Karpas-422 (cell line): ENCODE measurements around the gene RABGAP1L. TPM values are rescaled to one million over a fixed set of nuclear protein-coding genes. Genes with fewer than 3 reads are reported as not detected.

Source experiments
- DNase-seq: peaks from one replicate; pipeline ENCODE4 v3.0.0-alpha.2; 2015
- H2AFZ ChIP-seq: fragments of 200-600 bp; sonication (generic); 2 replicates; pipeline ENCODE4 v1.6.1; 2014; ENCODE audit warnings: antibody characterized with exemption, low read length, mixed read lengths
- H3K27ac ChIP-seq: fragments of 200-600 bp; sonication (generic); 2 replicates; pipeline ENCODE4 v1.5.1; 2014; ENCODE audit warnings: mild to moderate bottlenecking, low read length, moderate library complexity
- H3K27me3 ChIP-seq: fragments of 200-600 bp; sonication (generic); 2 replicates; pipeline ENCODE4 v1.6.1; 2014; ENCODE audit warnings: low read length, mixed read lengths
- H3K36me3 ChIP-seq: fragments of 200-600 bp; sonication (generic); 2 replicates; pipeline ENCODE4 v1.6.1; 2014; ENCODE audit warnings: low read length, mixed read lengths; ENCODE audit not compliant: insufficient read depth
- H3K4me1 ChIP-seq: fragments of 200-600 bp; sonication (generic); 2 replicates; pipeline ENCODE4 v1.6.1; 2014; ENCODE audit warnings: mild to moderate bottlenecking, low read length, mixed read lengths
- H3K4me2 ChIP-seq: fragments of 200-600 bp; sonication (generic); 2 replicates; pipeline ENCODE4 v1.6.1; 2014; ENCODE audit warnings: low read length, low read depth, mild to moderate bottlenecking; ENCODE audit not compliant: poor library complexity, severe bottlenecking
- H3K4me3 ChIP-seq: fragments of 200-600 bp; sonication (generic); 2 replicates; pipeline ENCODE4 v1.5.1; 2014; ENCODE audit warnings: mild to moderate bottlenecking, antibody characterized with exemption, low read length, mixed read lengths
- H3K79me2 ChIP-seq: fragments of 200-600 bp; sonication (generic); 2 replicates; pipeline ENCODE4 v1.6.1; 2014; ENCODE audit warnings: mild to moderate bottlenecking, low read length, mixed read lengths
- H3K9ac ChIP-seq: fragments of 200-600 bp; sonication (generic); 2 replicates; pipeline ENCODE4 v1.6.0; 2014; ENCODE audit warnings: low read length
- H3K9me2 ChIP-seq: fragments of 200-600 bp; sonication (generic), shearing (Covaris generic); replicated peaks from 2 replicates; pipeline ENCODE4 v1.6.0; 2014; ENCODE audit warnings: mild to moderate bottlenecking, low read length, moderate library complexity; ENCODE audit not compliant: insufficient read depth
- H3K9me3 ChIP-seq: fragments of 300-700, 200-600 bp; sonication (generic); 2 replicates; pipeline ENCODE4 v1.6.1; 2014; ENCODE audit warnings: low read length, mixed read lengths
- H4K20me1 ChIP-seq: fragments of 200-600 bp; sonication (generic); 2 replicates; pipeline ENCODE4 v1.6.1; 2014; ENCODE audit warnings: mild to moderate bottlenecking, antibody characterized with exemption, low read length, low read depth; ENCODE audit not compliant: insufficient read depth
- total RNA-seq: library from RNA; depleted of rRNA; stranded (reverse); fragments of >200 nt; shearing (Covaris generic); gene quantifications from 2 replicates; pipeline ENCODE4 v1.2.3, GENCODE V29; 2014; ENCODE audit warnings: low replicate concordance

RABGAP1L gene
- total RNA-seq, 1 experiment from 2014 or later, result 28.9 TPM

- Histone ChIP-seq H3K4me1 (peaks cover 9% of the 10 kb centered on the region), H3K9ac (no peak overlapping the region), H3K79me2 (no peaks in the 10 kb centered on the region), H3K27me3 (no peaks in the 10 kb centered on the region), H3K4me3 (no peak overlapping the region), H3K9me2 (no peaks in the 10 kb centered on the region), H3K36me3 (no peaks in the 10 kb centered on the region), H3K9me3 (no peaks in the 10 kb centered on the region), H3K27ac (no peak overlapping the region), H4K20me1 (no peaks in the 10 kb centered on the region), H2AFZ (no peak overlapping the region), H3K4me2 (no peak overlapping the region)
- no peak for DNase-seq
These were observed 757.5 kb downstream of the RABGAP1L start for GRCh38 chr1:174916846-174917245.

DNA sequence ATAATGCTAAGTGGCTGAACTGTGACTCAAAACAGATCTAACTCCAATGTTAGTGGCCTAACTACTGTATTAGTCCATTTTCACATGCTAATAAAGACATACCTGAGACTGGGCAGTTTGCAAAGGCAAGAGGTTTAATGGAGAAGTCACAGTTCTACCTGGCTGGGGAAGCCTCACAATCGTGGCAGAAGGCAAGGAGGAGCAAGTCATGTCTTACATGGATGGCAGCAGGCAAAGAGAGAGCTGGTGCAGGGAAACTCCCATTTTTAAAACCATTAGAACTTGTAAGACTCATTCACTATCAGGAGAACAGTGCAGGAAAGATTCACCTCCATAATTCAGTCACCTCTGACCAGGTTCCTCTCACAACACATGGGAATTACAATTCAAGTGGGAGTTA, 760.8 kb downstream of the RABGAP1L start:
- Histone ChIP-seq H3K36me3 (no peaks in the 10 kb centered on the region), H3K9me3 (no peaks in the 10 kb centered on the region), H2AFZ (no peak overlapping the region), H3K4me2 (no peak overlapping the region), H3K4me3 (no peak overlapping the region), H3K27me3 (no peaks in the 10 kb centered on the region), H3K4me1 (peaks cover 37% of the 10 kb centered on the region), H3K9me2 (no peaks in the 10 kb centered on the region), H3K27ac (no peak overlapping the region), H3K9ac (no peak overlapping the region), H4K20me1 (no peaks in the 10 kb centered on the region), H3K79me2 (no peaks in the 10 kb centered on the region)
- DNase-seq, result peak; percentile 20

DNA sequence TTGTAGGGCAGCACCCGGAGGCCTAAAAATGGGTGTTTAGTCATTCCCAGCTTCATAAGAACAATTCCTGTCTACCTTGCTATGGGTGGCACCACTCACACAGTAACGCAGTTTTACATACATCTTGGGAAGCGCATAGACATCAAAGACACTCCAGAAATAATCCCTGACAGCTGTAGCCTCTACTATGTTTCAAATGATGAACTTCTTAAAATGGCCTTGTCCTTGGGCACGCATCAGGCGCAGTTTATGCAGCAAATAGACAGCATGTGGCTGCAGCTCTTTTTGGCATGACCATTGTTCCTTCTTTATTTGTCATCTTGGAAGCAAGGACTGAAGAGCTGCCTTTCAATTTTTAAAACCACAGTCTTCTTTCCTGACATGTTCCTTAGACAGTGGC, 762.8 kb downstream of the RABGAP1L start:
- H3K4me2 ChIP-seq, result peak overlapping the region; percentile 56
- H4K20me1 ChIP-seq, result no peaks in the 10 kb centered on the region
- no peak overlapping the region for H3K4me3 ChIP-seq
- H3K9me3 ChIP-seq, result no peaks in the 10 kb centered on the region
- H3K36me3 ChIP-seq, result no peaks in the 10 kb centered on the region
- H3K79me2 ChIP-seq, result no peaks in the 10 kb centered on the region
- no peak overlapping the region for H3K9ac ChIP-seq
- no peak overlapping the region for H2AFZ ChIP-seq
- H3K9me2 ChIP-seq, result no peaks in the 10 kb centered on the region
- no peaks in the 10 kb centered on the region for H3K27me3 ChIP-seq
- DNase-seq, result peak; percentile 35
- peaks cover 35% of the 10 kb centered on the region for H3K4me1 ChIP-seq
- H3K27ac ChIP-seq, result peak overlapping the region; percentile 66

DNA sequence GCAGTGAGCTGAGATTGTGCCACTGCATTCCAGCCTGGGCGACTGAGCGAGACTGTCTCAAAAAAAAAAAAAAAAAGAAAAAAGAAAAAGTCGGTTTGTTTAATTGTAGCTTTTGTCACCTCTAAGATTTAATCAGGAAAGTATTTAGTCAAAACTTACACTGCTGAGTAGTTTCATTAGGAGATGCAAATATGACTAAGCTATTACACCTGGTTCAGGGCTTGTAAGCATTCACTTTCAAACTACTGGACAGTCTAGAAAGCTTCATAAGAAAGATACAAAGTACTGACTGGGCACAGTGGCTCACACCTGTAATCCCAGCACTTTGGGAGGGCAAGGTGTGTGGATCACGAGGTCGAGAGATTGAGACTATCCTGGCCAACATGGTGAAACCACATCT, 764.5 kb downstream of the RABGAP1L start:
- H3K79me2 ChIP-seq, result no peaks in the 10 kb centered on the region
- no peak overlapping the region for H3K4me3 ChIP-seq
- peak overlapping the region; percentile 66; the same call in 1 of the 2 replicates for H3K27ac ChIP-seq
- DNase-seq, result peak; percentile 39
- H2AFZ ChIP-seq, result no peak overlapping the region
- H3K4me2 ChIP-seq, result no peak overlapping the region
- H3K36me3 ChIP-seq, result no peaks in the 10 kb centered on the region
- H4K20me1 ChIP-seq, result no peaks in the 10 kb centered on the region
- peaks cover 47% of the 10 kb centered on the region for H3K4me1 ChIP-seq
- no peak overlapping the region for H3K9ac ChIP-seq
- H3K27me3 ChIP-seq, result no peaks in the 10 kb centered on the region
- no peaks in the 10 kb centered on the region for H3K9me3 ChIP-seq
- H3K9me2 ChIP-seq, result no peaks in the 10 kb centered on the region

- Histone ChIP-seq H3K27me3 (no peaks in the 10 kb centered on the region), H2AFZ (no peak overlapping the region), H3K9ac (no peak overlapping the region), H3K36me3 (no peaks in the 10 kb centered on the region), H4K20me1 (no peaks in the 10 kb centered on the region), H3K4me1 (peaks cover 26% of the 10 kb centered on the region), H3K4me2 (no peak overlapping the region), H3K27ac (peak overlapping the region; percentile 59; the same call in 1 of the 2 replicates), H3K9me3 (no peaks in the 10 kb centered on the region), H3K4me3 (no peak overlapping the region), H3K79me2 (no peaks in the 10 kb centered on the region), H3K9me2 (no peaks in the 10 kb centered on the region)
- DNase-seq, result no peak
These were observed 769.2 kb downstream of the RABGAP1L start for GRCh38 chr1:174928541-174928940.

- H3K27ac ChIP-seq, result no peak overlapping the region
- H3K4me1 ChIP-seq, result peaks cover 15% of the 10 kb centered on the region
- no peaks in the 10 kb centered on the region for H3K9me2 ChIP-seq
- no peak overlapping the region for H3K4me3 ChIP-seq
- H3K27me3 ChIP-seq, result no peaks in the 10 kb centered on the region
- H3K79me2 ChIP-seq, result no peaks in the 10 kb centered on the region
- no peak overlapping the region for H2AFZ ChIP-seq
- H3K4me2 ChIP-seq, result no peak overlapping the region
- no peak for DNase-seq
- H4K20me1 ChIP-seq, result no peaks in the 10 kb centered on the region
- no peak overlapping the region for H3K9ac ChIP-seq
- no peaks in the 10 kb centered on the region for H3K9me3 ChIP-seq
- no peaks in the 10 kb centered on the region for H3K36me3 ChIP-seq
These were observed 771.9 kb downstream of the RABGAP1L start for GRCh38 chr1:174931214-174931613.

DNA sequence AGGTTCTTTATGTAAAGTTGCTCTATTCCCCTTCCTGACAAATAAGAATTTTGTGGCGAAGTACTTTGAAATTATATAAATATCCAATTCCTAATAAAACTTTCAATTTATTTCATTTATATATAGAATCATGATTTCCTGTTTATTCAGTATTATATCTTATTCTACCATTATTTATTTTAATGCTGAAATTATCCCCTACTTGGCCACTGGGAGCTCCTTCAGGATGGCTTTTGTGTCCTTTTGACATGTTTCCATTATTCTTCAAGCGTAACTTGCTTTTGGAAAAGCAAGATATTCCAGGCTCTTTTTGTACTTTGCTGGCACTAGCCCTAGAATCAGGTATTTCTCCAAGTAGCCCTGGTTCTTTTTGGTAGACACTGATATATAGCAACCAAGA, 773.3 kb downstream of the RABGAP1L start:
- Histone ChIP-seq H3K27me3 (no peaks in the 10 kb centered on the region), H3K9ac (no peak overlapping the region), H2AFZ (no peak overlapping the region), H3K4me1 (peaks cover 8% of the 10 kb centered on the region), H3K79me2 (no peaks in the 10 kb centered on the region), H3K9me2 (no peaks in the 10 kb centered on the region), H3K36me3 (no peaks in the 10 kb centered on the region), H3K4me3 (no peak overlapping the region), H3K9me3 (no peaks in the 10 kb centered on the region), H3K4me2 (no peak overlapping the region), H4K20me1 (no peaks in the 10 kb centered on the region), H3K27ac (no peak overlapping the region)
- DNase-seq, result peak; percentile 28

DNA sequence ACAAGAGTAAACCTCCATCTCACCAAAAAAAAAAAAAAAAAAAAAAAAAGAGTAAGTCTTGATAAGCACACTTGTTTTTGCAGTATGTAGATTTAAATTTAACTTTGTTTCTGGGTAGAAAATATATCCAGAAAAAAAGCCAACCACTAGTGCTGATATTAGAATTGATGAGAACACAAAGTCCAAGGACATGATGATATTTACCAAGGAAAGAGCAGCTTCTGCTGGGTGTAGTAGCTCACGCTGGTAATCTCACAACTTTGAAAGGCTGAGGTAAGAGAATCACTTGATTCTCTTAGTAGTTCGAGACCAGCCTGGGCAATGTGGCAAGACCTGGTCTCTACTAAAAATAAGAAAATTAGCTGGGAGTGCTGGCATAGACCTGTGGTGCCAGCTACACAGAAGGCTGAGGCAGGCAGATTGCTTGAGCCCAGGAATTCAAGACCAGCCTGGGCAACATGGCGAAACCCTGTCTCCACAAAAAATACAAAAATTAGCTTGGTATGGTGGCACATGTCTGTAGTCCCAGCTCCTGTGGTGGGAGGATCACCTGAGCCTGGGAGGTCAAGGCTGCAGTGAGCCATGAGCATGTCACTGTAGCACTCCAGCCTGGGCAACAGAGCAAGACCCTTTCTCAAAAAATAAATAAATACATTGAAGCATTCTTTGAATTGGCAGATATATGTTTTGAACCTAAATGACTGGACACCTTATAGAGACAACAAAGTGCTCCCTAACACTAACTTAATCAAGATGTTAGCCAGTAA, 776.8 kb downstream of the RABGAP1L start:
- Histone ChIP-seq H4K20me1 (no peaks in the 10 kb centered on the region), H2AFZ (no peak overlapping the region), H3K9me2 (no peaks in the 10 kb centered on the region), H3K27me3 (no peaks in the 10 kb centered on the region), H3K36me3 (no peaks in the 10 kb centered on the region), H3K9ac (no peak overlapping the region), H3K9me3 (no peaks in the 10 kb centered on the region), H3K27ac (no peak overlapping the region), H3K4me2 (no peak overlapping the region), H3K4me3 (no peak overlapping the region), H3K4me1 (no peaks in the 10 kb centered on the region; the same call in 1 of the 2 replicates), H3K79me2 (no peaks in the 10 kb centered on the region)
- peak; percentile 7 for DNase-seq
